K562 (cell line): Measurements from ENCODE around the gene ANK3. TPM values are rescaled to one million over a fixed set of nuclear protein-coding genes. Genes with fewer than 3 reads are reported as not detected.

Source experiments
- HMG20A ChIP-seq: fragments of 450-650 bp; formaldehyde crosslinking; conservative IDR thresholded peaks from 2 replicates; pipeline ENCODE4 v1.4.0; 2020; ENCODE audit warnings: mild to moderate bottlenecking, mixed read lengths
- KLF13 ChIP-seq: fragments of 450-650 bp; IDR thresholded peaks from 2 replicates; pipeline ENCODE4 v1.6.1; 2016; ENCODE audit warnings: missing genetic modification characterization, low read depth, mild to moderate bottlenecking, missing compliant biosample characterization, moderate library complexity, borderline replicate concordance
- ZFX ChIP-seq: sonication (generic); formaldehyde crosslinking; IDR thresholded peaks from 2 replicates; pipeline ENCODE4 v1.8.0; 2022; ENCODE audit warnings: mild to moderate bottlenecking, missing genetic modification reagents, moderate library complexity
- ZNF232 ChIP-seq: sonication (generic); formaldehyde crosslinking; IDR thresholded peaks from 2 replicates; pipeline ENCODE4 v1.8.0; 2022; ENCODE audit warnings: mild to moderate bottlenecking, missing genetic modification reagents
- ZNF589 ChIP-seq: fragments of 200-800 bp; sonication (Bioruptor generic); IDR thresholded peaks from 2 replicates; pipeline ENCODE4 v1.6.1; 2016; ENCODE audit warnings: low read depth, missing genetic modification characterization, missing compliant biosample characterization
- polyA plus RNA-seq, 8 experiments: library from polyadenylated mRNA; depleted of rRNA in 4 of 8; stranded (reverse) in 5 of 8; unstranded in 3 of 8; fragments of >200 nt; fragmentation: Nextera tagmentation in 2 of 8; fragmentation: Illumina TruSeq in 1 of 8; extraction: Ambion mirVana in 2 of 8; extraction: Trizol in 1 of 8; gene quantifications; 2 replicates each; pipeline versions ENCODE4 v1.2.1 to v1.2.3, GENCODE V29; 2011 to 2014; ENCODE audit warnings: inconsistent platforms in 1 of 8, missing spikeins in 1 of 8
- total RNA-seq, 7 experiments: library from RNA; depleted of rRNA in 6 of 7; stranded (reverse); fragments of >200 nt in 6 of 7; fragmentation: Illumina TruSeq in 2 of 7; extraction: Trizol in 2 of 7; gene quantifications; 2 replicates each; pipeline versions ENCODE4 v1.2.1 to v1.2.3, GENCODE V29; 2011 to 2021; ENCODE audit warnings: low replicate concordance in 1 of 7
- TF ChIP-seq, protein P1 (sequence below): fragments of 250-450 bp; sonication (Bioruptor Pico); IDR thresholded peaks from 2 replicates; pipeline ENCODE4 v1.4.0; 2020; ENCODE audit warnings: mild to moderate bottlenecking, moderate library complexity
- TF ChIP-seq, protein P2 (sequence below): fragments of 450-650 bp; IDR thresholded peaks from 2 replicates; pipeline ENCODE4 v1.6.1; 2016; ENCODE audit warnings: low read depth
- TF ChIP-seq, protein P3 (sequence below): fragments of 450-650 bp; IDR thresholded peaks from 2 replicates; pipeline ENCODE4 v1.6.1; 2017; ENCODE audit warnings: antibody characterized with exemption, mild to moderate bottlenecking

ANK3 gene
- total and polyA plus RNA-seq, 9 of the 15 experiments (the other 6 are each of a cell fraction or from before 2014, with no cell fraction given), result 10.0 to 32.3 (median 17.9) TPM

DNA sequence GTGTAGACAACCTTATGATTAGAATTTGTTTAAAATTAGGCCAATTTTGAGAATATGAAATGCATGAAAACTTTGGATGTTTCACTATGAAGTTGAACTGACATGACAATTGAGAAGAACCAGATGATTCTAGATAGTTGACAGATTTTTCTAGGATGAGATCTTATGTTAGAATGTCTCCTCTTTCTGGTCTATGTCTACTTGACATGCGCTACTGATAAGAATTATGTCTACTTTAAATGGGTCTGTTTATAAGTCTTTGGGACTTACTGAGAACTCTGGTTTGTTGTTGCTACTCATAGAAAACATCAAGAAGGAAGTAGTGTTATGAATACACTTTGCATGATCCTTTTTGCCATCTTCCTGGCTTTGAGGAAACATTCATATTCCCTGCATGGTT lies 255.1 kb downstream of the ANK3 start (continued):
- TF ChIP-seq, protein P1, sequence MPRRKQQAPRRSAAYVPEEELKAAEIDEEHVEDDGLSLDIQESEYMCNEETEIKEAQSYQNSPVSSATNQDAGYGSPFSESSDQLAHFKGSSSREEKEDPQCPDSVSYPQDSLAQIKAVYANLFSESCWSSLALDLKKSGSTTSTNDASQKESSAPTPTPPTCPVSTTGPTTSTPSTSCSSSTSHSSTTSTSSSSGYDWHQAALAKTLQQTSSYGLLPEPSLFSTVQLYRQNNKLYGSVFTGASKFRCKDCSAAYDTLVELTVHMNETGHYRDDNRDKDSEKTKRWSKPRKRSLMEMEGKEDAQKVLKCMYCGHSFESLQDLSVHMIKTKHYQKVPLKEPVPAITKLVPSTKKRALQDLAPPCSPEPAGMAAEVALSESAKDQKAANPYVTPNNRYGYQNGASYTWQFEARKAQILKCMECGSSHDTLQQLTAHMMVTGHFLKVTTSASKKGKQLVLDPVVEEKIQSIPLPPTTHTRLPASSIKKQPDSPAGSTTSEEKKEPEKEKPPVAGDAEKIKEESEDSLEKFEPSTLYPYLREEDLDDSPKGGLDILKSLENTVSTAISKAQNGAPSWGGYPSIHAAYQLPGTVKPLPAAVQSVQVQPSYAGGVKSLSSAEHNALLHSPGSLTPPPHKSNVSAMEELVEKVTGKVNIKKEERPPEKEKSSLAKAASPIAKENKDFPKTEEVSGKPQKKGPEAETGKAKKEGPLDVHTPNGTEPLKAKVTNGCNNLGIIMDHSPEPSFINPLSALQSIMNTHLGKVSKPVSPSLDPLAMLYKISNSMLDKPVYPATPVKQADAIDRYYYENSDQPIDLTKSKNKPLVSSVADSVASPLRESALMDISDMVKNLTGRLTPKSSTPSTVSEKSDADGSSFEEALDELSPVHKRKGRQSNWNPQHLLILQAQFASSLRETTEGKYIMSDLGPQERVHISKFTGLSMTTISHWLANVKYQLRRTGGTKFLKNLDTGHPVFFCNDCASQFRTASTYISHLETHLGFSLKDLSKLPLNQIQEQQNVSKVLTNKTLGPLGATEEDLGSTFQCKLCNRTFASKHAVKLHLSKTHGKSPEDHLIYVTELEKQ (CRISPR knock-in tag), result no peak
- TF ChIP-seq KLF13, result no peak
- TF ChIP-seq HMG20A (CRISPR knock-in tag), result no peak
- TF ChIP-seq ZFX, result no peak
- TF ChIP-seq, protein P2, sequence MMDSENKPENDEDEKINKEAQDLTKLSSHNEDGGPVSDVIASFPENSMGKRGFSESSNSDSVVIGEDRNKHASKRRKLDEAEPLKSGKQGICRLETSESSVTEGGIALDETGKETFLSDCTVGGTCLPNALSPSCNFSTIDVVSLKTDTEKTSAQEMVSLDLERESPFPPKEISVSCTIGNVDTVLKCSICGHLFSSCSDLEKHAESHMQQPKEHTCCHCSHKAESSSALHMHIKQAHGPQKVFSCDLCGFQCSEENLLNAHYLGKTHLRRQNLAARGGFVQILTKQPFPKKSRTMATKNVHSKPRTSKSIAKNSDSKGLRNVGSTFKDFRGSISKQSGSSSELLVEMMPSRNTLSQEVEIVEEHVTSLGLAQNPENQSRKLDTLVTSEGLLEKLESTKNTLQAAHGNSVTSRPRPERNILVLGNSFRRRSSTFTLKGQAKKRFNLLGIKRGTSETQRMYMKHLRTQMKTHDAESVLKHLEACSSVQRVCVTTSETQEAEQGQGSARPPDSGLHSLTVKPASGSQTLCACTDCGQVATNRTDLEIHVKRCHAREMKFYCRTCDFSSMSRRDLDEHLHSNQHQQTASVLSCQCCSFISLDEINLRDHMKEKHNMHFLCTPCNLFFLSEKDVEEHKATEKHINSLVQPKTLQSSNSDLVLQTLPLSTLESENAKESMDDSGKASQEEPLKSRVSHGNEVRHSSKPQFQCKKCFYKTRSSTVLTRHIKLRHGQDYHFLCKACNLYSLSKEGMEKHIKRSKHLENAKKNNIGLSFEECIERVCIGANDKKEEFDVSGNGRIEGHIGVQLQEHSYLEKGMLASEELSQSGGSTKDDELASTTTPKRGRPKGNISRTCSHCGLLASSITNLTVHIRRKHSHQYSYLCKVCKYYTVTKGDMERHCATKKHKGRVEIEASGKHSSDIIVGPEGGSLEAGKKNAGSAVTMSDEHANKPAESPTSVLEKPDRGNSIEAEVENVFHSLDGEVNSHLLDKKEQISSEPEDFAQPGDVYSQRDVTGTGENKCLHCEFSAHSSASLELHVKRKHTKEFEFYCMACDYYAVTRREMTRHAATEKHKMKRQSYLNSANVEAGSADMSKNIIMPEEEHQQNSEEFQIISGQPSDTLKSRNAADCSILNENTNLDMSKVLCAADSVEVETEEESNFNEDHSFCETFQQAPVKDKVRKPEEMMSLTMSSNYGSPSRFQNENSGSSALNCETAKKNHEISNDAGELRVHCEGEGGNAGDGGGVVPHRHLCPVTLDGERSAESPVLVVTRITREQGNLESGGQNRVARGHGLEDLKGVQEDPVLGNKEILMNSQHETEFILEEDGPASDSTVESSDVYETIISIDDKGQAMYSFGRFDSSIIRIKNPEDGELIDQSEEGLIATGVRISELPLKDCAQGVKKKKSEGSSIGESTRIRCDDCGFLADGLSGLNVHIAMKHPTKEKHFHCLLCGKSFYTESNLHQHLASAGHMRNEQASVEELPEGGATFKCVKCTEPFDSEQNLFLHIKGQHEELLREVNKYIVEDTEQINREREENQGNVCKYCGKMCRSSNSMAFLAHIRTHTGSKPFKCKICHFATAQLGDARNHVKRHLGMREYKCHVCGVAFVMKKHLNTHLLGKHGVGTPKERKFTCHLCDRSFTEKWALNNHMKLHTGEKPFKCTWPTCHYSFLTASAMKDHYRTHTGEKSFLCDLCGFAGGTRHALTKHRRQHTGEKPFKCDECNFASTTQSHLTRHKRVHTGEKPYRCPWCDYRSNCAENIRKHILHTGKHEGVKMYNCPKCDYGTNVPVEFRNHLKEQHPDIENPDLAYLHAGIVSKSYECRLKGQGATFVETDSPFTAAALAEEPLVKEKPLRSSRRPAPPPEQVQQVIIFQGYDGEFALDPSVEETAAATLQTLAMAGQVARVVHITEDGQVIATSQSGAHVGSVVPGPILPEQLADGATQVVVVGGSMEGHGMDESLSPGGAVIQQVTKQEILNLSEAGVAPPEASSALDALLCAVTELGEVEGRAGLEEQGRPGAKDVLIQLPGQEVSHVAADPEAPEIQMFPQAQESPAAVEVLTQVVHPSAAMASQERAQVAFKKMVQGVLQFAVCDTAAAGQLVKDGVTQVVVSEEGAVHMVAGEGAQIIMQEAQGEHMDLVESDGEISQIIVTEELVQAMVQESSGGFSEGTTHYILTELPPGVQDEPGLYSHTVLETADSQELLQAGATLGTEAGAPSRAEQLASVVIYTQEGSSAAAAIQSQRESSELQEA, result no peak
- TF ChIP-seq ZNF589 (CRISPR knock-in tag), result 0 out of 2 replicates have a peak, but pooled peaks have one; percentile 37
- no peak for TF ChIP-seq ZNF232 (CRISPR knock-in tag)
- TF ChIP-seq, protein P3, sequence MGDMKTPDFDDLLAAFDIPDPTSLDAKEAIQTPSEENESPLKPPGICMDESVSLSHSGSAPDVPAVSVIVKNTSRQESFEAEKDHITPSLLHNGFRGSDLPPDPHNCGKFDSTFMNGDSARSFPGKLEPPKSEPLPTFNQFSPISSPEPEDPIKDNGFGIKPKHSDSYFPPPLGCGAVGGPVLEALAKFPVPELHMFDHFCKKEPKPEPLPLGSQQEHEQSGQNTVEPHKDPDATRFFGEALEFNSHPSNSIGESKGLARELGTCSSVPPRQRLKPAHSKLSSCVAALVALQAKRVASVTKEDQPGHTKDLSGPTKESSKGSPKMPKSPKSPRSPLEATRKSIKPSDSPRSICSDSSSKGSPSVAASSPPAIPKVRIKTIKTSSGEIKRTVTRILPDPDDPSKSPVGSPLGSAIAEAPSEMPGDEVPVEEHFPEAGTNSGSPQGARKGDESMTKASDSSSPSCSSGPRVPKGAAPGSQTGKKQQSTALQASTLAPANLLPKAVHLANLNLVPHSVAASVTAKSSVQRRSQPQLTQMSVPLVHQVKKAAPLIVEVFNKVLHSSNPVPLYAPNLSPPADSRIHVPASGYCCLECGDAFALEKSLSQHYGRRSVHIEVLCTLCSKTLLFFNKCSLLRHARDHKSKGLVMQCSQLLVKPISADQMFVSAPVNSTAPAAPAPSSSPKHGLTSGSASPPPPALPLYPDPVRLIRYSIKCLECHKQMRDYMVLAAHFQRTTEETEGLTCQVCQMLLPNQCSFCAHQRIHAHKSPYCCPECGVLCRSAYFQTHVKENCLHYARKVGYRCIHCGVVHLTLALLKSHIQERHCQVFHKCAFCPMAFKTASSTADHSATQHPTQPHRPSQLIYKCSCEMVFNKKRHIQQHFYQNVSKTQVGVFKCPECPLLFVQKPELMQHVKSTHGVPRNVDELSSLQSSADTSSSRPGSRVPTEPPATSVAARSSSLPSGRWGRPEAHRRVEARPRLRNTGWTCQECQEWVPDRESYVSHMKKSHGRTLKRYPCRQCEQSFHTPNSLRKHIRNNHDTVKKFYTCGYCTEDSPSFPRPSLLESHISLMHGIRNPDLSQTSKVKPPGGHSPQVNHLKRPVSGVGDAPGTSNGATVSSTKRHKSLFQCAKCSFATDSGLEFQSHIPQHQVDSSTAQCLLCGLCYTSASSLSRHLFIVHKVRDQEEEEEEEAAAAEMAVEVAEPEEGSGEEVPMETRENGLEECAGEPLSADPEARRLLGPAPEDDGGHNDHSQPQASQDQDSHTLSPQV, result peak; percentile 61; the same call in 1 of the 2 replicates
